GM04503 (cell line): ENCODE data around the gene MAST4.

Experiments
- DNase-seq: peaks from one replicate; pipeline ENCODE4 v3.0.0-alpha.2; 2012; ENCODE audit warnings: low read depth

Gene MAST4

DNA sequence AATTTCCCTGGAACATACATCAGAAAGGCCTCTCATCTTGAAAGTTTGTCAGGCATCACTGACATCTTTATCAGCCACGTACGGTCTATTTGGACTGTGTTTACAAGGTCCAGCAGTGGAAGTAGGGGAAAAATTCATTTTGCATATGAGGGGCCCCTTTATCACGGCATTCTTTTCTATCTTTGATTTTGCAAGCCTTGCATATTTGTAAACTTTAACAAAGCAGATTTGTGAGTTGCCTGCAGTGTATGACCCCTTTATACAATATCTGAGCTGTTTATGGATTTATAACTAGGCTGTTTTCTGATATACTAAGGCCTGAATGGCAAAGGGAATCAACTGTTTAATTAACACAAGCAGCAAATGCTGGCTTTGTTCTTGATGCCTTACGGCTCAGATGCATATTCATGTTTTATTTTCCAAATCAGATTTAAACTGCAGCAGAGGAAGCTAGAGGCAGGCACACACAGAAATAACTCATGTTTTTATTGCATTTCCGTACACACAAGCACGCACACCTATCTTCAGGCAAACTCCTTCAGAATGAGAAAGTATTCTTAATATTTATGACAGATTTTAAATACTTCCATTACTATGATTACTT is 539.3 kb downstream of the MAST4 start:
- DNase-seq: no peak

DNA sequence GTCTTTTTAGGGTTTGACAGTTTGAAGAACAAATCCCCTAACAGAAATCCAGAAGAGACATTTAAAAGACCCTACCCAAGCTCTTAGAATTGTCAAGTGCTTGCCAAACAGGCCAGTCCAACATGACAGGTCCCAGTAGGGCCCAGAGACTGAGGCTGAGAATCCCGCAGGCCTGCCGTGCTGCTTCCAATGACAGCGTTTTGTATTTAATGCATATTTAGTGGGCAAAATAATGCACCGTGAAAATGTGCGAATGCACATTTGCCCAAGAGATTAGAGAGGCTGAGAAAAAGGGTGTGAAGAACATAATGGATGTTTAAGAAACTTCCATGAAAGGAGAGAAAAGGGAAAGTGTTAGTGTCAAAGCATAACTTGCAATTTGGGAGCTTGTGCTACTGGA is 542.8 kb downstream of the MAST4 start:
- no peak for DNase-seq

DNA sequence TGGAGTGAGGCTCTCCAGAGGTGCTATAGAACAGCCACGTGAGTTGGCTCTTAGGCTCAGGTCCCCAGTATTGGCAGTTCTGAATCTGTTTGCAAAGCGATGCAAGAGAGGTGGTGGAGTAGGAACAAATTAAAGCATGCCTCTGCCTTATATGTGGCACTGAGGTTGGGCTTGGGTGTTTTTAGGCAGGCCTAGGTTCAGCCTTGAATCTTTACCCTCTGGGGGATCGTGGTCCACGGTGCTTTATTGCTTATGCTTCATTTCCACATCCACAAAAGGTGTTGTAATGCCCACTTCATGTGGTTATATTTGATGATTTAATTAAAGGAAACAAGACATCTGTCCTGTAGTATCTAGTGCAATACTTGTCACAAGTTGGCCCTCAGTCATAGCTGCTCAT is 544.2 kb downstream of the MAST4 start:
- no peak for DNase-seq

DNA sequence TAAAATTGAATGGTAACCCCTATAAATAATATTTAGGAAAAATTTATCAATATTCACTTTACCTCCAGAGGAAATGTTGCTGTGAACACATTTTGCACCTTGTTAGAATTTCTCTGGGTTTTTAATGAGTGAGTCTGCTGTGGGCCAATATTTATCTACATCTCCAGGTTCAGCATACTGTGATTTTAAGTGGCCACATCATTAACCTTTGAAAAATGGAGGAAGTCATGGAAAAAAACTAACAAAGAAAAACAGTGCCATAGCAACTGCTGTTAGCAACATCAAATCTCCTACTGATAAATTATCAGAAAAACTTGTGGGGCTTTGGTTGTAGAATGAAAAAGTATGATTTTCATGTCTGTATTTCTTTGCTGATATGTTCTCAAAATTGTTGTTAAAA is 545.5 kb downstream of the MAST4 start:
- no peak for DNase-seq

DNA sequence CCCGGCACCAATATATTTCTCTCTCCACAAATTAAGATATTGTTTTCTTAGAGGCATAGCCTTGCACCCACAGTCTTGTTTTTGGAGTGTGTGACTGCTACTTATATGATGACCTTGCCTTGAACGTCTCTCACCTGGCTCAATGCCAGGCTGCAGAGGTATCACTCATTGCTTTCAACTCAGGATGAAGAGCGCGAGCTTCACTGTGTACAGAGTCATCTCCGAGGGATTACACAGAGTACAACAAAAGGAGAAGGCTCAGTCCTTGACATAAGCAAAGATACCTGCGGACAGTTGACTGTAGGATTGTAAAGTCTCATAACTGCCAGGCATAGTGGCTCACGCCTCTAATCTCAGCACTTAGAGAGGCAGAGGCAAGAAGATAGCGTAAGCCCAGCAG is 546.6 kb downstream of the MAST4 start:
- no peak for DNase-seq

DNA sequence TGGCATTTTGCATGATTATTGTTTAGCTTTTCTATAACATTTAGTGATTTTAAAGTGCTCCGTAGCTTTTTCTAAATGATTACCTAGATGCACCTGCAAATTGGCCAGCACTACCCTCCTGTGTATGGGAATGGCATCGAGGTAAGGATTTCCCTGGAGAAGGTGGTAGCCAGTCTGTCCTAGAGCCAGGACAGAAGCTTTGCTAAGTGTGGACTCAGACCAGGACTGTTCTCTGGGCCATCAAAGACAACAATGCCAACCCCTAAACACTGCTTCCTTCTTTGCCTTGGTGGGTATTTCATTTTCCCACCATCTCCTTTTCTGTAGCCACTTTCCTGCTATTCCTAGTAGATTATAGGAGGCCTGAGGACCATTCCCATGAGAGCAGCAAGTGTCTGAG is 547.4 kb downstream of the MAST4 start:
- DNase-seq: no peak

DNA sequence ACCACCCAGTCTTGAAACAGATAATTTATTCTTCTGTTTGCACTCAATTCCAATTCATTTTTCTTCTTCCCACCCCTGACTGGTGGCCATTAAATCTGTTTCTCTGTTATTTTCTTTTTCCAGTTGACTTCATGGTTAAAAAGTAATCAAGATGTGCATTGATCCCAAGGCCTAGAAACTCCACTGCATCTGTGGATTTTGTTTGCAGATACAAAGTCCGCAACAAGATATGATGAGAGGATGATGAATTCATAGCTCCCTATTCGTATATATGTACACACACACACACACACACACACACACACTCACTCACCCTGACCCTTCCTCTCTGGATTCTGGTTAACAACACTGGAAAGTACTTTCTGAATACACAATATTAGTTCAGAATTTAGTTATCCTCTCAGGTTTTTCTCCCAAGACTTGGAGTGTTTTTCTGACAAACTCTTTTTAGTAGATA is 548.0 kb downstream of the MAST4 start:
- no peak for DNase-seq

DNA sequence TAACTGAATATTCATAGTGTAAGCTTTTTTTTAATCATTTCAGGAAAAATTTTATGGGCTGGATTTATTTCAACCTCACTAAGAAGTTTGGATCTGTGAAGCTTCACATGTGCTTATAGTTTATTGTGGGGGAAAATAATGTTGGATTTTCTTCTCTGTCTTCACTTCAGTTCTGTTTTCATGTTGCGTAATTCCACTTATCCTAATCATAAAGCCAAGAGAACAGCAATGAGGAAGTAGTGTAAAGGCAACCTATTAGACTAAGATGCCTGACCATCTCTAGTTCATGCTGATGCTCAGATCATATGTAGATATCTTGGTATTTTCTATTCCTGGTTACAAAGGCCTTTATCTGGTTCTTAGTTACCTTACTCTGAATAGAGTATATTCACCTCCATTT is 550.4 kb downstream of the MAST4 start:
- DNase-seq: no peak

DNA sequence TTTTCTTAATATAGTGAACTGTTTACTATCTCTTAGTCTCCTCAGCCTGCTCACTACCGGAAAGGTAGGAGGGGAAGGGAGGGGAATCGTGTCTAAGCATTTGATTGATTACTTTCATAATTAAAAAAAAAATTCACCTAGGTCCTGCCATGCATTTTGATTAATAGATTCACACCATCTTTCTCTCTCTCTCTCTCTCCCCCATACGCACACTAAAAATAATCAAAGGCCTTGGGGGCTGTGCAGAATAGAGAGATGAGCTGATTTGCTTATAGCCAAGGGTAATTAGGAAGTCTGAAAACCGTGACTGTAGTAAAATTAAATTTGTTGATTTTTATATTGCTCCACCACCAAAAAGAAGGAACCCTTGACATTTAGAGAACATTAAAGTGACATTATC is 550.8 kb downstream of the MAST4 start:
- no peak for DNase-seq

DNA sequence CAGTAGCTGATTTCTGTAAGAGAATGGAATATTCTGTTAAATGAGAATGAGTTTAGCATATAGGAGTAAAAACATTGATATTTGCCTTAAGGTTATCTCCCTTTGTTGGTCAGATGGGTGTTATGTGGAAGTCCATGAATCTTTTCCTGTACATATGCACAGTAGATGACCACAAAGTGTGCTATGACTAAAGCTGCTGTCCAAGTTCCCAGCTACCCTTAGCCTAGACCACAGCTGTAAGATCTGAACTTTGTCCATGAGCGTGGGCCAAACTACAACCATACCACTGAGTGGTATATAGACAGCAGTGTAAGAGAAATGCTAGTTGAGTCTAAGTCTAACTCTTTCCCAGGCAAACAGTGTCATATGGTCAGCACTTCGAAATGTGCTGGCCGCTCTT is 551.6 kb downstream of the MAST4 start:
- DNase-seq: no peak

DNA sequence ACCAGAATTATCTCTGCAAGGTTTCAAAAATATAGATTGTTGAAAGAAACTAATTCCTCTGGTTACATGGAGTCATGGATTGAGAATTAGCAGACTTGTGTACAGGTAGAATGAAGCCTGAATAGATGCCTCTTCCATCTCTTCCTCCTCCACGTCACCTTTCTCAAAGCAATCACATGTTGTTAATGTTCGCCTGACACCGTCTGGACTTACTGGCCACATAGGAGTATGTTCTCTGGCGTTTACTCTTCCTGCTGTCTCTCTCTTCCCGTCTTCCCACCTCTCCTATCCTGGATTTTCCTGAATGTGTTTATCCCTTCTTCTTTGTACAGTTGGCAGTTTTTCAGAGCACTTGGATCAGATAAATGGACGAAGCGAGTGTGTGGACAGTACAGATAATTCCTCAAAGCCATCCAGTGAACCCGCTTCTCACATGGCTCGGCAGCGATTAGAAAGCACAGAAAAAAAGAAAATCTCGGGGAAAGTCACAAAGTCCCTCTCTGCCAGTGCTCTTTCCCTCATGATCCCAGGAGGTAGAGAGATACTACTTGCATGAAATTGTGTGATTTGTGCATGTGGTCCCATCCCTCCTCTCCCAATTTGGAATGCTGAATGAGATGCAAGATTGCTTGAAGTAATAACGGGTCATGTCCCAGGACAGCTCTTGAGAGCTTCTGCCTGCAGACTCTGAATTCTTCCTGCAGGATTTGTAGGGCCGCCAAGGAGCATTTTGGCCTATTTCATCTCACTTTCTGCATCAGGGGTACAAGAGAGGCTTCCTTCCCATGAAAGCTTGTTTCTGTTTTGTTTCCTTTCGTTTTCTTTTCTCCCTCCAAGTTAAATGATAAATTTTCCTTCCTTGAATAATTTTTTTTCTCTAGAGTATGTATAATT is 553.1 kb downstream of the MAST4 start:
- DNase-seq: no peak

DNA sequence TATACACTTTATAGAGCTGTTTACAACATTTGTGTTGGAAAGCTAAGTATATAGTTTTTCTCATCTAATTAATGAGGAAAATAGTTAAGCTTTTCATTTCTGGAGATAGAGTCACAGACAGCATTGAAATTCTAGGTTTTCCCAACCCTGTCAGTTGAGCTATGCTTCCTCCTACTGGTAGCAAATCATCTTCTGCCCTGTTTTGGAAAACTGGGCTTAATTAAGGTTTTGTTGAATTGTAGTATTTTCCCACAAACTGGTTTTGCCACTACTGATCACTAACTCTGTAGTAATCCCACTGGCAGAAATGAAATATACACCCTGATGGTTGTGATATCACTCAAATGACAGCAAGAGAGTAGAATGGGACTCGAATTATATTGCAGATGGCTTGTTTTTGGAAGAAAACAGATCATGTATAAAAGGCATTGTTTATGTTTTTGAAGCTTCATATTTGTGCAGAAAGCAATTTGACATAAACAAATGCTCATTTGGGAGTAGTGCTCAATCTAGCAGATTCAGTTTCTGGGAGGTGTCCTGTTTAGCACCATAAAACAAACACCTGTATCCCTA is 553.8 kb downstream of the MAST4 start:
- no peak for DNase-seq

DNA sequence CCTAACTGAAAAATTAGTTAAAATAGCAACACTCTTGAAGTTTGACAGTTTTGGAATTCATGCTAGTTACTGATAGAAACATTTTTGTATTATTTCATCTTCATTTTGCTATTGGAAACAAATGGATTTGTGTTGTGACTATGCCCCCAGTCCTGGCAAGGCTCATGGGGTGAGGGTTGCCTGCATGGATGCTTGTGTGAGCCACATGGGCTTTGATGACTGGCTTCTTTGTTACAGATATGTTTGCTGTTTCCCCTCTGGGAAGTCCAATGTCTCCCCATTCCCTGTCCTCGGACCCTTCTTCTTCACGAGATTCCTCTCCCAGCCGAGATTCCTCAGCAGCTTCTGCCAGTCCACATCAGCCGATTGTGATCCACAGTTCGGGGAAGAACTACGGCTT is 556.2 kb downstream of the MAST4 start:
- DNase-seq: no peak

DNA sequence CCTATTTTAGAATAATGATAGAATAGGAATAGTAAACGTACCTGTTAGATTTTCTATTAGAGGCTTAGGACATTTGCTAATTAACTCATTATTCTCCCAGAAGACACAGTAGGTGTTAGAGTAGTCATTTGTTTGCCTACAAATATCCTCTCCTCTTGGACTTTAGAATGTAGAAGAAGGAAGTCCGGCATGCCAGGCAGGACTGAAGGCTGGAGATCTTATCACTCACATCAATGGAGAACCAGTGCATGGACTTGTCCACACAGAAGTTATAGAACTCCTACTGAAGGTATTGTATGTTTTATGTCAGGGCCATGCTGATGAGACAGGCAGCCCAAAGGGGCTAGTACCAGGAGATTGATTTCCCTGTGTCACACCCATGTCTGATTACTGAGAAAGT is 557.1 kb downstream of the MAST4 start:
- no peak for DNase-seq

DNA sequence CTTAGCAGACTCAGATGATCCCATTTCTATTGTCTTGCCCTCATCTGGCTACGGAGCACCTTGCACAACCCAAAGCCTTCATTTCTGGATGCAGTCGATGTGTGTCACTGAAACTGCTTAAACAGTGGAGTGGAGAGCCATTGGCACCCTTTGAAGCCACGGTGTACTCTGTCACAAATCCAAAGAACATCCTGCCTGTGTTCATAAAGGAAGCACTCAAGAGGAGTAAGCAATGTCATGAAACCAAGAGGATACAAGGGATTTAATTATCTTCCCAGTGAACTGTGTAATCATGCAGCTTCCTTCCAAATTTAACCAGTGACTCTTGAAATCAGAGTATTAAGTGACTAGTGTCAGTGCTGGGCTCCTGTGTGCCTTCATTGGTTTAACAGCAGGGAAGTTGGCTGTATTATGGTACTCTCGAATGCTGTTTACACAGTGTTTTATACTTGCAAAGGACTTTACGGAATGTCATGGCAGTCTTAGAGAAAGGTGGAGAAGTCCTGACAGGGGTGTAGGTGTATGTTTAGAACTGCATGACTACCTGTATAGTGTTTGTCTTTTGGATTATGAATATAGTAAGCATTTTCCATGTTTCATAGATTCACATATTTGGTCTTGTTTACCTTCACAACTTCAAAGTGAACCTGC is 558.5 kb downstream of the MAST4 start:
- DNase-seq: no peak

DNA sequence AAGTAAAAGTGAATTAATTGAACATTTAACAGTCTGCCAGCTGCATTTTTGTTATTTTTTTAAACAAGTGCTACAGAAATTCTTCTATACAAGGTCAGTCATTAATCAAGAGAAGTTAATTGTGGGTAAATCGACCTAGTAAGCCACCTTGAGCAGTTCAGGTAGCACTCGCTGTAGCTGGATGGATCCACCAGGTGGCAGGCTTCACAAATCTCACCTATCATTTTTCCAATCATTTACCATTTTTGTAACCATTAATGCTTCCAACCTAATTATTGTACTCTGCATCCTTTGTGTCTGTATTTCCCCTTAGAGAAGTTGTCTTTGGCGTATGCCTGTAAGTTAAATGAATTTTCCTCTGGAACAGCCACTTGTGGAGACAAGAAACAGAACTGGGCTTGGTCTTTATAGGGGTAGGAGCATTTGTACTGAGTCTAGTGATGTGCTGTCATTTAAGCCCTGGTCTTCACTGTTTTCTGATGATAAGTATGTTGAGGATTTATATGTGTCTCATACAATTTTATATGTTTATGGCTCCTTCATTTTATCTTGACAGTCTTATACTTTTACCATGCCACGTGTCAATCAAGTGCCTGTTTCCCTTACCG is 560.9 kb downstream of the MAST4 start:
- no peak for DNase-seq

DNA sequence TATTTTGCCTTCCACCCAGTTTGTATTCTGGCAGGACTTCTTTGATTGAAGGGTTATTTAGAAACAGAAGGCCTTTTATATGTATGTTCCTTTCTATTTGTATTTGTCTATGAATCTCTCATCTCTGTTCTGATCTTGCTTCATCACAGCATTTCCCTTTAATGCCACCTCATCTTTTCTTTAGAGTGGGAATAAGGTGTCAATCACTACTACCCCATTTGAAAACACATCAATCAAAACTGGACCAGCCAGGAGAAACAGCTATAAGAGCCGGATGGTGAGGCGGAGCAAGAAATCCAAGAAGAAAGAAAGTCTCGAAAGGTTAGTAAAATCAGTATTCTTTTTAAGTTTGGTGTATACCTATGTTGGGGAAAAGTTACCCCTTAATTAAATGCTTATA is 564.1 kb downstream of the MAST4 start:
- no peak for DNase-seq

DNA sequence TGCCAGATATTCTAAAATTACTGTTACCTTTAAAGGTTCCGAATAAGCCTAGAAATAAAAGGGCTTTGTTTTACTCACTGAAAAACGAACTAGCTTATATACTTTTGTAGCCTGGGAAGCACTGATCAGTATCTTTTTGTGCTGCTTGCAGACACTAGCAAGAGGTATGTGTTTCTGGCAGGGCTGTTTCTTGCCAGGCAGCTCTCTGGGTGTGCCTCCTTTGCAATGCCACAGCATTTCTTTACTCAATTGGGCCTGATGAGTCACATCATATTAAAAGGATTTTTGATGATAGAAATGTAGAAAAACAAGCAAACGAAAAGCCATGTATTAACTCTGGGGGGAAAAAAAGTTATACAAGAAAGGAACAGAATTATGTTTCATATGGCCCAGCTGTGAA is 564.8 kb downstream of the MAST4 start:
- peak; percentile 29 for DNase-seq

DNA sequence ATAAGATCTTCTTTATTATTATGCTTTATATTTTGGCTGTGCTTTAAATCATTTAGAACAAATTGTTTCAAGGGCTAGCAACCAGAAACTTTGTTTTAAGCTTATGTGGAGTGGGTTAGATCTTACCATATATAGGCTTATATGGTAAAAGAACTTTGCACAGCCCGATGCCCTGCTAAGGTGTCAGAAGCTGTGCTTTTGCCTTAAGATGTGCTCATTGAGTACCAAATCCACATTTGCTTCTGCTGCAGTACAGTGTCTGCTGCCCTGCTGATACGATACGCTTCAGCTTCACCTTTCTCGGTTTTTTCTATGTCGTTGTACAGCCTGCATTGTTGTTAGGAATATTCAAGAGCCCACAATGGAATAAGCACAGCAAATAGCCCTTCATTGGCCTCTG is 565.6 kb downstream of the MAST4 start:
- no peak for DNase-seq

DNA sequence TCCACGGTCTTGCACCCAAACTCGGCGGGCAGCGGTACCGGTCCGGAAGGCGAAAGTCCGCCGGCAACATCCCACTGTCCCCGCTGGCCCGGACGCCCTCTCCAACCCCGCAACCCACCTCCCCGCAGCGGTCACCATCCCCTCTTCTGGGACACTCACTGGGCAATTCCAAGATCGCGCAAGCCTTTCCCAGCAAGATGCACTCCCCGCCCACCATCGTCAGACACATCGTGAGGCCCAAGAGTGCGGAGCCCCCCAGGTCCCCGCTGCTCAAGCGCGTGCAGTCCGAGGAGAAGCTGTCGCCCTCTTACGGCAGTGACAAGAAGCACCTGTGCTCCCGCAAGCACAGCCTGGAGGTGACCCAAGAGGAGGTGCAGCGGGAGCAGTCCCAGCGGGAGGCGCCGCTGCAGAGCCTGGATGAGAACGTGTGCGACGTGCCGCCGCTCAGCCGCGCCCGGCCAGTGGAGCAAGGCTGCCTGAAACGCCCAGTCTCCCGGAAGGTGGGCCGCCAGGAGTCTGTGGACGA is 567.1 kb downstream of the MAST4 start:
- no peak for DNase-seq

DNA sequence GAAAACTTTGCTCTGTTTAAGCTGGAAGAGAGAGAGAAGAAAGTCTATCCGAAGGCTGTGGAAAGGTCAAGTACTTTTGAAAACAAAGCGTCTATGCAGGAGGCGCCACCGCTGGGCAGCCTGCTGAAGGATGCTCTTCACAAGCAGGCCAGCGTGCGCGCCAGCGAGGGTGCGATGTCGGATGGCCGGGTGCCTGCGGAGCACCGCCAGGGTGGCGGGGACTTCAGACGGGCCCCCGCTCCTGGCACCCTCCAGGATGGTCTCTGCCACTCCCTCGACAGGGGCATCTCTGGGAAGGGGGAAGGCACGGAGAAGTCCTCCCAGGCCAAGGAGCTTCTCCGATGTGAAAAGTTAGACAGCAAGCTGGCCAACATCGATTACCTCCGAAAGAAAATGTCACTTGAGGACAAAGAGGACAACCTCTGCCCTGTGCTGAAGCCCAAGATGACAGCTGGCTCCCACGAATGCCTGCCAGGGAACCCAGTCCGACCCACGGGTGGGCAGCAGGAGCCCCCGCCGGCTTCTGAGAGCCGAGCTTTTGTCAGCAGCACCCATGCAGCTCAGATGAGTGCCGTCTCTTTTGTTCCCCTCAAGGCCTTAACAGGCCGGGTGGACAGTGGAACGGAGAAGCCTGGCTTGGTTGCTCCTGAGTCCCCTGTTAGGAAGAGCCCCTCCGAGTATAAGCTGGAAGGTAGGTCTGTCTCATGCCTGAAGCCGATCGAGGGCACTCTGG is 567.8 kb downstream of the MAST4 start:
- DNase-seq: no peak
